Inferior parietal cortex (tissue), 1 donor: Measurements from ENCODE around the gene EFNA3.

Source experiments
- DNase-seq: peaks from one replicate; pipeline ENCODE4 v3.0.0-alpha.2; 2016; ENCODE audit errors: extremely low spot score

Gene EFNA3

GRCh38 chr1:155048449-155049334 lies 29.9 kb upstream of the EFNA3 start:
- no peak for DNase-seq

DNA sequence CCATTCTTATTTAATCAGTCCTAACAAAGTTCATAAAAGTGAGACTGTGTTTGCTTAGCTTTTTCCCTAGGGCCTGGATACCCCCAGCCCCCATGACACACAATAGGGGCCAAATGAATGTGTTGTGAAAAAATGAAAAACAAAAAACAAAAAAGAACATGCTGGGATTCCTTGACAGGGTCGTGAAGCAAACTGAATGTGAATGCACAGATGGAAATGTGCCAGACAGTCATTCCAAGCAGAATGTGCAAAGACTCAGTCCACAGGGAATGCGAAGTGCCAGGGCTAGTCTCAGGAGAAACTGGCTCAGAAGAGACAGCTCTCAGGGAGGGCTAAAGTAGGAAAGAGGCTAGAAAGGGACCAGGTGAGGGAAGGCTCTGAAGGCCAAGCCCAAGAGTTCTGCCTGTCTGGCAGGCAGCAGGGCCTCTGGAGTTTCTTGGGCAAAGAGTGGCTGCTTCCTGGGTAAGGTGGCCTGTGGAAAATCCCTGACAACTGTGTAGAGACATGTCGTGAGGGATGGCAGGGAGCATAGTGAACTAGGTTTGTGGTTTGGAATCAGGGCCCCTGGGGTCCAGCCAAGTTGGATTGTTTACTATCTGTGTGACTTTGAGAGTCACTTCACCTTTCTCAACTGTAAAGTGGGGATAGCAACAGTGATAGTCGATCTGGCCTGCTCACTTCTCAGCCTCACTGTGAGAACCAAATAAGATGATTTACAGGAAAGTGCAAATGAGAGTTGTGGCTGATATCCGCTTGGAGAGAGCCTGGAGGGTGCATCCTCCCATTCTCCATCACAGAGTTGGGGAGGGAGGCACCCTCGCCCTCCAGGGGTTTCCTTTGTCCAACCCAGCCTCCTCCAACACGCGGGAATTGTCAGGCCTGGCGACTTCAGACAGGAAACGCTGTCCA lies 28.7 kb upstream of the EFNA3 start:
- DNase-seq = no peak

- peak; percentile 79 for DNase-seq
Observed at GRCh38 chr1:155050560-155051341, 27.9 kb upstream of the EFNA3 start, which contains the start of gene ADAM15. Gene ADAM15 (plus strand): TSS chr1:155051316. CDS start chr1:155051387, 71 bp downstream.

GRCh38 chr1:155051342-155051776 lies 27.3 kb upstream of the EFNA3 start:
- DNase-seq = no peak

GRCh38 chr1:155051777-155052398 lies 26.7 kb upstream of the EFNA3 start:
- DNase-seq = peak; percentile 27

DNA sequence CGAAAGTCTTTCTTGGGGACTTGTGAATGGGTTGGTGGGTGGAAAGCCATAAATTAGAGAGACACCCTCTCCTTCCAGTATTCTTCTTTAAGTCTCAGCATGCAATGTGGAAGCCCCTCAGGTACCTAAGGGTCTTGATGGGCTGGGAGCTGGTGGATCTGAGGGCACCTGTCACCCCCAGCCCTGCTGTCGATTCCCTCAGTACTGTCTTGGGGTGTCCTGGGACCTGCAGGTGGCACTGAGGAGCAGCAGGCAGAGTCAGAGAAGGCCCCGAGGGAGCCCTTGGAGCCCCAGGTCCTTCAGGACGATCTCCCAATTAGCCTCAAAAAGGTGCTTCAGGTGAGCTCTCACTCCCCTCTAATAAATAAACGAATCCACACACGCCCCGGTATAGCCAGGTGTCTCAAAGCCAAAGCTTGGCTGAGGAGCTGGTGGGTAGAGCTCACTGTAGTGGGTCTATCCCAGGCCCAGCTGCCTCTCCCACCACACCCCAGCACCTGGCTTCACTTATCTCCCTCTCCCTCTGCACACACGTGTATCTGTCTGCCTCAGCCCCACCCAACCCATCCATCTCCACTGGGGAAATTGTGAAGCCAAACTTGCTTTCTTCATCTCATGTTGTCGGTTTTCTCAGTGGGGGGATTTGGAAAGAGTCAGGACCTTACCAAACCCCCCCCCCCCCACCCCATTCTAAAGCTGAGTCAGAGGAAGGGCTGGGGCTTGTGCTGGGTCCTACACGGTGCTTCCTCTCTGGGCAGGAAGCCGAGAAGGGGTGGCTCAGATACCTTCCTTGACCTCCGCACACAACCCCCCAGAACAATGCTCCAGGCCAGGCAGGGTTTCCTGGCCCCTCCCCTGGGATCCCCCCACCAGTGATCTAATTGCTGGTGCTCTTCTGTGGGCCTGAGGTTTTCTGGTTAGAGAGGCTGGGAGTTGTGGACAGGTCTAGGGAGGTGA lies 25.9 kb upstream of the EFNA3 start:
- no peak for DNase-seq

GRCh38 chr1:155053531-155054105 lies 25.0 kb upstream of the EFNA3 start:
- DNase-seq = no peak

DNA sequence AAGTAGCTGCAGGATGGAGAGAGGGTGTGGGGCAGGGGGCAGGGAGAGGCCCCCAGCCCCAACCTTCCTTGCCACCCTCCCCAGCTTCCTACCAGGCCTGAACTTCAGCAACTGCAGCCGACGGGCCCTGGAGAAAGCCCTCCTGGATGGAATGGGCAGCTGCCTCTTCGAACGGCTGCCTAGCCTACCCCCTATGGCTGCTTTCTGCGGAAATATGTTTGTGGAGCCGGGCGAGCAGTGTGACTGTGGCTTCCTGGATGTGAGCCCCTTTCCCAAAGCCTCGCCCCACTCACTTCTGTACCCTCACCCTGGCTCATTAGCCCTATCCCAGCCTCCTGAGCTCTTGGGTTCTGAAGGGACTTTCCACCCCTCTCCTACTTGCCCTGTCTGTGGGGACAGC lies 21.5 kb upstream of the EFNA3 start:
- no peak for DNase-seq

DNA sequence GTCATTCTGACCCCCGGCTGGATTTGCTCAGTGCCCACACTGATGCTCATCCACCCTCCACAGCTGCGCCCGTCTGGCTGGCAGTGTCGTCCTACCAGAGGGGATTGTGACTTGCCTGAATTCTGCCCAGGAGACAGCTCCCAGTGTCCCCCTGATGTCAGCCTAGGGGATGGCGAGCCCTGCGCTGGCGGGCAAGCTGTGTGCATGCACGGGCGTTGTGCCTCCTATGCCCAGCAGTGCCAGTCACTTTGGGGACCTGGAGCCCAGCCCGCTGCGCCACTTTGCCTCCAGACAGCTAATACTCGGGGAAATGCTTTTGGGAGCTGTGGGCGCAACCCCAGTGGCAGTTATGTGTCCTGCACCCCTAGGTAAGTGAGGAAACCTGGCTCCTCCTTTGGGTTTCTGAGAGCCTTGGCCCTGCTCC lies 20.8 kb upstream of the EFNA3 start:
- no peak for DNase-seq

- DNase-seq = no peak
Observed at GRCh38 chr1:155060736-155061135, 17.9 kb upstream of the EFNA3 start.

- DNase-seq = peak; percentile 86
Observed at GRCh38 chr1:155061381-155062150, 17.1 kb upstream of the EFNA3 start.

GRCh38 chr1:155062151-155062686 lies 16.4 kb upstream of the EFNA3 start:
- no peak for DNase-seq

GRCh38 chr1:155062702-155063411 lies 15.8 kb upstream of the EFNA3 start:
- DNase-seq = no peak

DNA sequence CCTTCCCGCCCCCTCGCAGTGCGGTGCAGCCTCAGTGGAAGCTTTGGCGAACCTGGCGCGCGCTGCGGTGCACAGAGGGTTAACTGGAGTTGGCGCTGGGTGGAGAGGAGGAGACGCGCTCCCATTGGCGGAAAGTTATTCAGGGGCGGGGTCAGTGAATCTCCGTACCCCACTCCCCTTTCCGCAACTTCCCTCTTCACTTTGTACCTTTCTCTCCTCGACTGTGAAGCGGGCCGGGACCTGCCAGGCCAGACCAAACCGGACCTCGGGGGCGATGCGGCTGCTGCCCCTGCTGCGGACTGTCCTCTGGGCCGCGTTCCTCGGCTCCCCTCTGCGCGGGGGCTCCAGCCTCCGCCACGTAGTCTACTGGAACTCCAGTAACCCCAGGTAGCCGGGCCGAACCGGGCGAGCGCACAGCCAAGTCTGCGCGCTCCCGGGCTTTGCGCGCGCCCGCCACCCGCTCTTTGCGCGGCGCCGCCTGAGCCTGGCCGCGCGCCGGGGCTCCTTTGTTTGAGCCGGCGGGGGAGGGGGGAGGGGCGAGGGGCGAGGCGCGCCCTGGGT lies 15.0 kb upstream of the EFNA3 start, which contains the start of gene EFNA4:
Gene EFNA4, plus strand, starts transcription at position 191 of the 561 bp plus-strand sequence. Its CDS starts 84 bp downstream, at position 275.
- peak; percentile 41 for DNase-seq

DNA sequence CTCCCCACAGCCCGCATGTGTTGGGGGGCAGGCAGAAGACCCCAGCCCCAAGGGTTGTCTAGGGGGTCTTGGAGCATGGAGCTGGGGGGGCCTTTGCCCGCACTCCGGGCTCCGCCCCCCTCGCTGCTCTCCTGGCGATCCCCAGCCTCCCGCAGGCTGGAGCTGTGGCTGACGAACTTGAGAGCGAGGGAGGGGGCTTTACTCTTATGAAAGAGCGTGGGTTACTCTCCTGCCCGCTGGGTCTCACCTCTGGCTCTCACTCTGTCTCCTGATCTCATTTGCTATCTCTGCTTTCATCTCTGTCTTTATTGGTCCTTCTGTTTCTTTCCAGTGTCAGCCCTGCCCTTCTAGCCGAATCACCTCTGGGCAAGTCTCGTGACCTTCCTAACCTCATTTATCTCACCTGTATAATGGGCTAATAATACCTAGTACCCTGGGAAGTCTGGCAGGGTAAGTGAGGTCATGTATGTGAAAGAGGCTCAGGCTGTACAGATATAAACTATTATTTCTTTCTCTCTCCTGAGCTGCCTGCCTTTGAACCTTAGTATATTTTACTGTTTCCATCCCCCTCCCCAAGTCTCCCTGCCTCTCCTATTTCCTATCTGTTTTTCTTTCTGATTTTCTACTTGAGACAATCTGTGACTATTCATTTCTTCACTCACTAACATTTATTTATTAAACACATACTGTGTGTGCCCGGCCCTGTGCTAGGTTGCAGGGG lies 14.4 kb upstream of the EFNA3 start:
- no peak for DNase-seq

DNA sequence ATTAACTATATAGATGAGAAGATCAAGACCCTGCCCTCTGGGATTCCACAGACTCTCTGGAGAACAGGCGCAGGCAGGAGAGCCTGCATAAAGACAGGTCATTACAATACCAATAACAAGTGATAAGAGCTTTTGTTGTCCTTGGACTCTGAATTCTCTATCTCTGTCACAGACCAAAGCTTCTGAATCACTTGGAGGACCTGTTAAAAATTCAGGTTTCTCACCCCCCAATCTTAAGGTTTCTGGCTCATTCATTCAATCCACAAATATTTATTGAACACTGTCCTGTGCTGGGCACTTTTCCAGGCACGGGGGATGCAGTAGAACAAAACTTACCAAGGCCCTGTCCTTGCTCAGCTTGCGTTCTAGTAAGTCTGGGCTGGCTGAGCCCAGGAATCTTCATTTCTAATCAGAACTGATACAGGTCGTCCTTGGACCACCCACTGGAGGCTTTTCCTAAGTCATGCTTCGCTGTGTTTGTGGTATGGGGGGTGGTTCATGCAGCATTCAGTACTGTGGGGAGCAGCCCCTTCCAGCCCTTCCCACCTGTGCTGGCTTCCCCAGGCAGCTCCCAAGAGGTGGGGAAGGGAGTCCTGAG lies 13.7 kb upstream of the EFNA3 start:
- no peak for DNase-seq
